Spleen (tissue), 11 donors: ENCODE results near the gene TLK1. TPM values are rescaled to one million over a fixed set of nuclear protein-coding genes. Genes with fewer than 3 reads are reported as not detected.

Experiments
- DNase-seq: peaks from one replicate; pipeline ENCODE4 v3.0.0-alpha.2; 2020
- H3K27ac ChIP-seq, 8 donors: fragments of 200-600 bp; sonication (generic) in 7 of 8; 1 replicate in 4 of 8; 2 replicates in 4 of 8; pipeline versions ENCODE4 v1.5.0 to v1.8.0; 2016 to 2021; ENCODE audit warnings: inconsistent platforms in 4 of 8, mild to moderate bottlenecking in 4 of 8, moderate library complexity in 1 of 8
- H3K27me3 ChIP-seq, 7 donors: fragments of 200-600 bp; sonication (generic) in 6 of 7; replicated peaks in 1 of 7; 1 replicate in 4 of 7; 2 replicates in 3 of 7; pipeline versions ENCODE4 v1.5.0 to v1.8.0; 2016 to 2021; ENCODE audit warnings: inconsistent platforms in 3 of 7, mild to moderate bottlenecking in 1 of 7
- H3K36me3 ChIP-seq, 6 donors: fragments of 200-600 bp; sonication (generic) in 5 of 6; 1 replicate in 4 of 6; 2 replicates in 2 of 6; pipeline versions ENCODE4 v1.5.0 to v1.8.0; 2016 to 2021; ENCODE audit warnings: inconsistent platforms in 2 of 6
- H3K4me1 ChIP-seq, 6 donors: fragments of 200-600 bp; sonication (generic) in 5 of 6; 1 replicate in 3 of 6; 2 replicates in 3 of 6; pipeline versions ENCODE4 v1.5.0 to v1.8.0; 2016 to 2021; ENCODE audit warnings: inconsistent platforms in 3 of 6
- H3K4me3 ChIP-seq, 8 donors: fragments of 200-600 bp; sonication (generic) in 7 of 8; 1 replicate in 4 of 8; 2 replicates in 4 of 8; pipeline versions ENCODE4 v1.5.0 to v1.8.0; 2016 to 2021; ENCODE audit warnings: inconsistent platforms in 4 of 8, mild to moderate bottlenecking in 4 of 8, moderate library complexity in 2 of 8
- H3K9me3 ChIP-seq, 8 donors: fragments of 200-600 bp; sonication (generic) in 7 of 8; 1 replicate in 4 of 8; 2 replicates in 4 of 8; pipeline versions ENCODE4 v1.5.0 to v1.8.0; 2016 to 2021; ENCODE audit warnings: inconsistent platforms in 4 of 8
- POLR2A ChIP-seq, 3 donors: fragments of 450-650 bp; IDR thresholded peaks; one replicate each; pipeline ENCODE4 v1.5.1; 2017; ENCODE audit warnings: antibody characterized with exemption in 3 of 3, mild to moderate bottlenecking in 1 of 3
- POLR2AphosphoS5 ChIP-seq, 3 donors: sonication (generic); formaldehyde crosslinking; IDR thresholded peaks; one replicate each; pipeline ENCODE4 v1.5.1; 2017; ENCODE audit warnings: antibody characterized with exemption in 3 of 3
- WGBS, 5 donors: extraction: QIAGEN DNeasy Blood & Tissue Kit in 3 of 5; methylation state at CpG; one replicate each; pipeline versions ENCODE4 v1.1.5 to v1.1.7; 2013 to 2018; 5-methylcytosine and 5-hydroxymethylcytosine counted together
- intact Hi-C: fragments of 100-400 bp; cut with DNase I; formaldehyde crosslinking; loops from one replicate; pipeline ENCODE4 v1.15.0; 2023; ENCODE audit warnings: low total_unique reads
- polyA plus RNA-seq, 3 donors: library from polyadenylated mRNA; stranded (reverse); fragments of 200-250 nt; gene quantifications; one replicate each; pipeline ENCODE4 v1.2.1, GENCODE V29; 2013
- total RNA-seq, 7 donors: library from RNA; depleted of rRNA in 3 of 7; stranded (reverse); fragments of >200 nt in 3 of 7; fragmentation: NEBNext Ultra II Directional in 4 of 7; extraction: Animal tissue kit (Norgen Biotek cat#: 25700) in 4 of 7; gene quantifications; one replicate each; pipeline versions ENCODE4 v1.1.0 to v1.2.1, GENCODE V29; 2016 to 2021
- TF ChIP-seq, protein P1 (sequence below), 11 experiments: fragments of 200-600 bp in 7 of 11; fragments of 450-650 bp in 4 of 11; sonication (generic) in 4 of 11; IDR thresholded peaks in 8 of 11; conservative IDR thresholded peaks in 3 of 11; 1 replicate in 7 of 11; 2 replicates in 4 of 11; pipeline versions ENCODE4 v1.4.0 to v1.8.0; 2016 to 2021; ENCODE audit warnings: antibody characterized with exemption in 11 of 11, inconsistent platforms in 4 of 11, mild to moderate bottlenecking in 1 of 11
- donor health status: healthy with polysubstance abuse.
- donor health status: DM: no; HTN: no; CAD: no; lungs with moderate emphysema.
- donor health status: DM: no; HTN: no; CAD: no.
- donor health status: Bipolar disorder and iron deficiency.
- donor health status: healthy.
- donor health status: DM: no; HTN: no; CAD: no.
- donor health status: DM: yes; HTN: yes; CAD: no.

The TLK1 gene
- total and polyA plus RNA-seq, 10 donors = 19.7 to 100.0 (median 81.7) TPM

GRCh38 chr2:171158036-171158789 lies 2.5 kb downstream of the TLK1 start:
- WGBS, 5 donors = 56 to 70% (median 65%) methylated on average over 9 of the region's 9 CpGs
- no peaks in the 10 kb centered on the region for H3K36me3 ChIP-seq
- H3K27ac ChIP-seq = no peak overlapping the region
- no peak for DNase-seq
- H3K27me3 ChIP-seq = no peaks in the 10 kb centered on the region
- H3K9me3 ChIP-seq = no peaks in the 10 kb centered on the region
- TF ChIP-seq POLR2A (IDR thresholded peaks at IDR 0.05) (no peak), POLR2AphosphoS5 (IDR thresholded peaks at IDR 0.05) (no peak)
- TF ChIP-seq, protein P1, sequence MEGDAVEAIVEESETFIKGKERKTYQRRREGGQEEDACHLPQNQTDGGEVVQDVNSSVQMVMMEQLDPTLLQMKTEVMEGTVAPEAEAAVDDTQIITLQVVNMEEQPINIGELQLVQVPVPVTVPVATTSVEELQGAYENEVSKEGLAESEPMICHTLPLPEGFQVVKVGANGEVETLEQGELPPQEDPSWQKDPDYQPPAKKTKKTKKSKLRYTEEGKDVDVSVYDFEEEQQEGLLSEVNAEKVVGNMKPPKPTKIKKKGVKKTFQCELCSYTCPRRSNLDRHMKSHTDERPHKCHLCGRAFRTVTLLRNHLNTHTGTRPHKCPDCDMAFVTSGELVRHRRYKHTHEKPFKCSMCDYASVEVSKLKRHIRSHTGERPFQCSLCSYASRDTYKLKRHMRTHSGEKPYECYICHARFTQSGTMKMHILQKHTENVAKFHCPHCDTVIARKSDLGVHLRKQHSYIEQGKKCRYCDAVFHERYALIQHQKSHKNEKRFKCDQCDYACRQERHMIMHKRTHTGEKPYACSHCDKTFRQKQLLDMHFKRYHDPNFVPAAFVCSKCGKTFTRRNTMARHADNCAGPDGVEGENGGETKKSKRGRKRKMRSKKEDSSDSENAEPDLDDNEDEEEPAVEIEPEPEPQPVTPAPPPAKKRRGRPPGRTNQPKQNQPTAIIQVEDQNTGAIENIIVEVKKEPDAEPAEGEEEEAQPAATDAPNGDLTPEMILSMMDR (IDR thresholded peaks at IDR 0.05 in 8 of 11, conservative IDR thresholded peaks at IDR 0.05 in 3 of 11) = no peak
- peaks cover 39 to 86% (median 81%) of the 10 kb centered on the region in 6 donors for H3K4me1 ChIP-seq
- H3K4me3 ChIP-seq = peak overlapping the region in 7 of 8 donors; percentile 52 to 95 (median 85)
- intact Hi-C loops = loop anchor here (10.0 kb wide), 1 partner anchor 183 kb away; no protein-coding TSS in a partner anchor

DNA sequence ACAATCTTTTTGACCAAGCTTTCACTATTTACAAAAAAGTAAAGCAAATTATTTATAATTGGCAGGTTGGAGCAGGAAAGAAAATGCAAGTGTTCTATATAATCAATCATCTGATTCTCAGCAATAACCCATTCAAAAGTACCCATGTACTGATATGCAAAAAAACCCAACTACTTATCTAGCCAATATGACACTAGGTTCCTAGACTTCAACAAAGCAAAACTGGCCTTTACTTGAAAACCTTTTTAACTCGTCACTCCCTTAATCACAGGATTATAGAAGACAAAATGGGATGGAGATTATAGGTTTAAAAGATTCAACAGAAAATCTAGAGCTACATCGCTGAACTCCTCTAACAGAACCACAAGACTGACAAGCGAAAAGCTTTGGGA lies 3.6 kb downstream of the TLK1 start:
- Histone ChIP-seq H3K9me3 (no peaks in the 10 kb centered on the region), H3K4me1 (peaks cover 41 to 86% (median 78%) of the 10 kb centered on the region in 6 donors), H3K36me3 (no peaks in the 10 kb centered on the region), H3K4me3 (no peak overlapping the region), H3K27me3 (no peaks in the 10 kb centered on the region), H3K27ac (no peak overlapping the region)
- TF ChIP-seq, protein P1 (IDR thresholded peaks at IDR 0.05 in 8 of 11, conservative IDR thresholded peaks at IDR 0.05 in 3 of 11) = no peak
- no peak for TF ChIP-seq POLR2AphosphoS5 (IDR thresholded peaks at IDR 0.05)
- no peak for TF ChIP-seq POLR2A (IDR thresholded peaks at IDR 0.05)
- no peak for DNase-seq
- intact Hi-C loops = loop anchor here (10.0 kb wide), 1 partner anchor 182 kb away; no protein-coding TSS in a partner anchor
- 90 to 97% (median 93%) methylated on average over 3 of the region's 3 CpGs for WGBS, 5 donors

DNA sequence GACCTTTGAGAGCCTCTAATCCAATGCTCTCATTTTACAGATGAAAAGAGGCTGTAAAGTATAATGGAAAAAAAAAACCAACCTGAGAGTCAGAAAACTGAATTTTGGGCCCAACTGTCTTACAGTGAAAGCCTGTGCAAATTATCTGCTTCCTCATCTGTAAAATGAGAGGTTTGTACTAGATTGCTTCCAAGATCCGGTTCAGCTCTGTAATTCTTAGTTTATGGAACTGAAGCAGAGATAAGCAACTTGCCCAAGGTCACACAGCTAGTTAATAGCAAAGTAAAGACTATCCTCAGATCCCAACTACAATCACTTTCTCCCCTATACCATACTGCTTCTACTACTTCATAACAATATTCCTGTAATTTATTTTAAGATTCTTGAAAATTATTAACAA lies 6.3 kb downstream of the TLK1 start:
- DNase-seq = no peak
- WGBS, 5 donors = 6 to 31% (median 28%) methylated on average over 1 of the region's 1 CpG
- TF ChIP-seq POLR2A (IDR thresholded peaks at IDR 0.05) = no peak
- TF ChIP-seq POLR2AphosphoS5 (IDR thresholded peaks at IDR 0.05) = no peak
- TF ChIP-seq, protein P1 (IDR thresholded peaks at IDR 0.05 in 8 of 11, conservative IDR thresholded peaks at IDR 0.05 in 3 of 11) = no peak
- Histone ChIP-seq H3K27ac (peak overlapping the region in 4 of 8 donors; percentile 12 to 51 (median 23)), H3K9me3 (no peaks in the 10 kb centered on the region), H3K4me1 (peaks cover 33 to 96% (median 83%) of the 10 kb centered on the region in 6 donors), H3K36me3 (no peaks in the 10 kb centered on the region), H3K27me3 (no peaks in the 10 kb centered on the region), H3K4me3 (no peak overlapping the region)
- intact Hi-C loops = loop anchor here (10.0 kb wide), 1 partner anchor 180 kb away; no protein-coding TSS in a partner anchor

GRCh38 chr2:171150694-171151285 lies 9.9 kb downstream of the TLK1 start:
- intact Hi-C loops = loop anchor here (10.0 kb wide), 1 partner anchor 176 kb away; no protein-coding TSS in a partner anchor
- Histone ChIP-seq H3K27me3 (no peaks in the 10 kb centered on the region), H3K4me3 (no peak overlapping the region), H3K36me3 (no peaks in the 10 kb centered on the region), H3K4me1 (peaks cover 28 to 95% (median 77%) of the 10 kb centered on the region in 6 donors), H3K27ac (no peak overlapping the region), H3K9me3 (no peaks in the 10 kb centered on the region)
- DNase-seq = no peak
- 91 to 95% (median 94%) methylated on average over 9 of the region's 9 CpGs for WGBS, 5 donors
- no peak for TF ChIP-seq POLR2A (IDR thresholded peaks at IDR 0.05)
- TF ChIP-seq, protein P1 (IDR thresholded peaks at IDR 0.05 in 8 of 11, conservative IDR thresholded peaks at IDR 0.05 in 3 of 11) = no peak
- no peak for TF ChIP-seq POLR2AphosphoS5 (IDR thresholded peaks at IDR 0.05)
